HG02763 (cell line): ENCODE data around the gene RAPGEF6.
"Not testable (repeated sequence)": the region's sequence is repeated elsewhere in the genome, so short reads cannot be mapped to it uniquely, and the experiment has no call there.

Experiments used
- ATAC-seq: cut with Tn5 transposase; IDR thresholded peaks from one replicate; pipeline ENCODE4 v1.9.1; 2021; ENCODE audit warnings: mild to moderate bottlenecking, moderate library complexity; ENCODE audit not compliant: unreplicated experiment

Gene RAPGEF6

GRCh38 chr5:131514316-131515283 lies 120.4 kb downstream of the RAPGEF6 start:
- ATAC-seq: no peak

- ATAC-seq: no peak
These were observed 121.2 kb downstream of the RAPGEF6 start for GRCh38 chr5:131513780-131514179.

GRCh38 chr5:131511934-131512333 lies 123.1 kb downstream of the RAPGEF6 start:
- no peak for ATAC-seq

DNA sequence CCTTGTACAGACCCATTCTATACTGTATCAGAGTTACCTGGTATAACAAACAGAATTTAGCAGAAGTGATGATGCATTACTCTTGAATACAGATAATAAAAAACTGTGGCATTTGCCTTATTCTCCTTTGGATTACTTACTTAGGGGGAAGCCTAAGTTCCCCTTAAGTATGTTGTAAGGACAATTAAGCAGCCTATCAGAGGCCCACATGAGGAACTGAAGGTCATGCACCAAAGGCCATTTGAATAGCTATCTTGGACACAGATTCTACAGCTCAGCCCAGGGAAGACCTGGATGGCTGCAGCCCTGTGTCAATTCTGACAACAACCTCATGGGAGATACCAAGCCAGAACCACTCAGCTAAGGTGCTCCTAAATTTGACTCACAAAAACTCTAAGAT lies 125.2 kb downstream of the RAPGEF6 start:
- no peak for ATAC-seq

DNA sequence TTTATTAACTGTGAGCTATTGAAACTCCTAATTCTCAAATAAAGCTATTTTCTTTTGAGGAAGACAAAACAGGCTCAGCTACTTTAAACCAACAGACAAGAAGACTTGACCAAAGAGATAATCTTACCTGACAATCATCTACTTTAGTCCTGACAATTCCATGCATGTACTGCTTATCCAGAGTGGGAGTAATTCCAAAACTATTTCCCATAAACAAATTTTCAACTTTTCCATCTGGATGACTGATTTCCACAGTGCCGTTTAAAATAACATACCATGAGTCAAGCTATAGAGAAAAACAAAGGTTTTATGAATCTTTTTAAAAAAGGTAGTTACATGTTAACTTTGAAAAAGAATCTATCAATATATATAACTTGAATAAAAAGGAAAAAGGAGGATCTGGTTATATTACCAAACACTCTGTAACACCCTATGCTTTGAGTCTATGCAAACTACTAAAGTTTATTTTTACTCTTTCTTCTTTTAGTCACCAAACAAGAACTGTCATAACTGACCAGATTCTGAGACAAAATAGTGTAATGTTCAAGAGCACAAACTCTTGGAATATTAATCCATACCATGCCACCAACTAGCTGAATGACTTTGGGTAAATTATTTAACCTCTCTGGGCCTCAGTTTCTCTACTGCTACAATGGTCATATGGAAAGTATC lies 129.7 kb downstream of the RAPGEF6 start:
- ATAC-seq: no peak

- ATAC-seq: peak; percentile 89
These were observed 138.7 kb downstream of the RAPGEF6 start for GRCh38 chr5:131496400-131496713.

- peak; percentile 21 for ATAC-seq
These were observed 139.3 kb downstream of the RAPGEF6 start for GRCh38 chr5:131495536-131496399.

GRCh38 chr5:131491749-131492148 lies 143.3 kb downstream of the RAPGEF6 start:
- no peak for ATAC-seq

- ATAC-seq: peak; percentile 83
These were observed 146.6 kb downstream of the RAPGEF6 start for GRCh38 chr5:131488463-131488862.

DNA sequence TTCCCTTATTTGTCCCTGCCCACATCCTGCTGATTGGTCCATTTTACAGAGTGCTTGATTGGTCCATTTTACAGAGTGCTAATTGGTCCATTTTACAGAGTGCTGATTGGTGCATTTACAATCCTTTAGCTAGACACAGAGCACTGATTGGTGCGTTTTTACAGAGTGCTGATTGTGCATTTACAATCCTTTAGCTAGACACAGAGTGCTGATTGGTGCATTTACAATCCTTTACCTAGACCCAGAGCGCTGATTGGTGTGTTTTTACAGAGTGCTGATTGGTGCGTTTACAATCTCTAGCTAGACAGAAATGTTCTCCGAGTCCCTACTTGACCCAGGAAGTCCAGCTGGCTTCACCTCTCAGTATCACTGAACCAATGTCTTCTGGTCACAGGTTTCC lies 147.7 kb downstream of the RAPGEF6 start:
- not testable (repeated sequence) for ATAC-seq

- ATAC-seq: no peak
These were observed 152.4 kb downstream of the RAPGEF6 start for GRCh38 chr5:131482617-131483016.

DNA sequence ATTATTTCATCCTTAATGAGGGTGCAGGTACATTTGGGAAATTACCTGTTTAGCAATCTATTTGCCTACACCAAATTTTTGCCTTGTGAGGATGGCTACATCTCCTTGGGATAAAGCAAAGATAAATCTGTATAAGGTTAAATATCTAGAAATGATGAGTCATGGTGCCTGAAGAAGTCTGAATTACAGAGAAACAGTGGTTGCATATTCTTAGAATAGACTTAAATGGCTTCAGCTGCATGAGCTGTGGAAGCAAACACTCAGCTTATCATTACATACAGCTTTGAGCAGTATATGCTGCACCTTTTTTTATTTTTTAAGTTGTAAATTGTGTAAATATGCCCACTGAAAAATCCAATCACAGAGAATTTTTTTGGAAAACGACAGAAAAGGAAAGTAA lies 153.5 kb downstream of the RAPGEF6 start:
- ATAC-seq: no peak

- no peak for ATAC-seq
These were observed 159.5 kb downstream of the RAPGEF6 start for GRCh38 chr5:131475541-131475941.

- no peak for ATAC-seq
These were observed 161.3 kb downstream of the RAPGEF6 start for GRCh38 chr5:131473731-131474130.

DNA sequence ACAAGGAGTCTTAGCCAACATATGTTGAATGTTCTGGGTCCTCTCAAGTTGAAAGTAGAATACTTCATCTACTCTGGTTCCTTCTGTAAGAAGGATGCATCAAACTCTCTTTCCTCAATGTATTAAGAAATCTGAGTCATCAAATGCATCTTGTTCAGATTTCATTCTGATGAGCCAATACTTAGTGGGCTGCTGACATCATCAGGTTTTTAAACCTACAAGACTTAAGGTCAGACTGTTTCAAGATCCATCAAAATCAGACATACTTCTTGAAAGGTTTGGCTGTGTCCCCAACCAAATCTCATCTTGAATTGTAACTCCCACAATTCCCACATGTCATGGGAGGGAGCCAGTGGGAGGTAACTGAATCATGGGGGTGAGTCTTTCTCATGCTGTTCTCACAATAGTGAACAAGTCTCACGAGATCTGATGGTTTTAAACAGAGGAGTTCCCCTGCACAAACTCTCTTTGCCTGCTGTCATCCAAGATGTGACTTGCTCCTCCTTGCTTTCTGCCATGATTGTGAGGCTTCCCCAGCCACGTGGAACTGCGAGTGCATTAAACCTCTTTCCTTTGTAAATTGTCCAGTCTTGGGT lies 168.8 kb downstream of the RAPGEF6 start:
- ATAC-seq: no peak

DNA sequence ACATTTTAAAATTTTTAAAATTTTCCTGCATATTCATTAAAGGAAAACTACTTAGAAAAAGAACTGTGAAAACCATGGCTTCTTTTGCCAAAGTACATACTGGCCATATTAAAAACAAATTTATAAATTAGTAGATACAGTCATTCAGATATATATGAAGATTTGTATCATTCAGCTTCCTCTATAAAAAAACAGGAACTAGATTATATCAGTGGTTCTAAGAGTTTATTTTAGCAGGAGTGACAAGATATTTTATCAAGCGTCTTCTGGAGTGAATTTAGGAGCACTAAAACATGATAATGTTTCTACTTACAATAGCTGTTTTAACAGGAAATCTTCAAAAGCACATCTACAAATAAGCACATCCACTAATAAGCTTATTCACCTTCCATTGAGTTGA lies 171.4 kb downstream of the RAPGEF6 start:
- no peak for ATAC-seq

DNA sequence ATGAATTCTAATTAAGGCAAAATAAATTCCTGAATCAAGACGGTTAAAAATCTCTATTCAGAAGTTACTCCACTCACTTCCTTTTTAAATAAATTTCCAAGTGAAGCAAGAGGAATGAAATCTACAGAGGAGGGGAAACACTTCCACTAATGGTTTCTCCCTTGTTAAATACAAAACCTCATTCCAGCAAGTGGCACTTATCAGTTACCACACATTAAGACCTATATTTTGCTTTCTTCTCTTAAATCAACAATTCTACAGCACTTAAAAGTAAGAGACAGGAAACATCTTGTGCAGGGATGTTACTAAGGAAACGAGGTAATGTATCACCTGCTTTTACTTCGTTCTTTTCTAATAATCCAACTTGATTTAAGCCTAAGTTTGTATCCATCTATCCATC lies 172.6 kb downstream of the RAPGEF6 start:
- ATAC-seq: no peak

- no peak for ATAC-seq
These were observed 173.3 kb downstream of the RAPGEF6 start for GRCh38 chr5:131461742-131462141.

DNA sequence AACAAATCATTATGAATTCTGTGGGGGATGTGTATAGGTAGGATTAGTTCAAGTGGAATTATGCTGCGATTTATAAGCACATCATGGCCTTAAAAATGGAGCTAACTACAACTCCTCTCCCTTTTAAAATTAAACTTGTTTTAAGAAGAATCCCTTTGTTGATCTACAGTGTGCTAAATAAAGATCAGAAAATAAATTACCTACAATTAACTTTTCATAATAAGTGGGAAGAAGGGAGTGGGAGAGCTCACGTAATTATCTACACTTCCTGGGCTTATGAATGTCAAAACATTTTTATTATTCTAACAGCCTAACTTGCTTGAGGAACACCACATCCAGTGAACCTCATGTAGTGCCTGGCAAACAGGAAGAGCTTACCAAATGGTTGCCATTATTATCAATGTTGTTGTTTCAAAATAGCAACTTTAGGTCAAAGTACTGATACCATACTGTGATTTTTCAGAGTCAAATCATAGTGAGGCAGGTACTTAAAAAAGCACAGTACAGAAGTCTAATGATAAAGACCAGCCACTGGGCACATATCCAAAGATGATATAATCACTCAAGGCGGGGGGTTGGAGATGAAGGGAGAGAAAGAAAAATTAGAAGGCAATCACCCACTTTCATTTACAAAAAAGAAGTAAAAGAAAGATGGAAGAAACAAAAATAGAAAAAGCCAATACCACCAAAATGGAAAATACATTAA lies 174.0 kb downstream of the RAPGEF6 start:
- no peak for ATAC-seq

- no peak for ATAC-seq
These were observed 174.9 kb downstream of the RAPGEF6 start for GRCh38 chr5:131460133-131460532.
